ENCODE results near the gene TMEM151B.

TMEM151B gene

GRCh38 chr6:44260451-44261297, 9.6 kb upstream of the TMEM151B start:
- no peak for DNase-seq (ENCODE audit: low read depth)
- in situ Hi-C loops (cut with HindIII; ENCODE audit: low sequenced_read_pairs), result no loop called here
- TF ChIP-seq CTCF (IDR thresholded peaks at IDR 0.05; ENCODE audit: low read depth, low read length, missing control alignments), result no peak
- H3K4me3 ChIP-seq (ENCODE audit: low read depth, low read length), result no peak overlapping the region

- in situ Hi-C loops (cut with HindIII; ENCODE audit: low sequenced_read_pairs), result no loop called here
- no peak overlapping the region for H3K4me3 ChIP-seq (ENCODE audit: low read depth, low read length)
- DNase-seq (ENCODE audit: low read depth), result no peak
- no peak for TF ChIP-seq CTCF (IDR thresholded peaks at IDR 0.05; ENCODE audit: low read depth, low read length, missing control alignments)
Measured at GRCh38 chr6:44261581-44261980, 8.7 kb upstream of the TMEM151B start.

GRCh38 chr6:44262467-44263353, 7.5 kb upstream of the TMEM151B start:
- DNase-seq (ENCODE audit: low read depth), result no peak
- no peak overlapping the region for H3K4me3 ChIP-seq (ENCODE audit: low read depth, low read length)
- in situ Hi-C loops (cut with HindIII; ENCODE audit: low sequenced_read_pairs), result no loop called here
- no peak for TF ChIP-seq CTCF (IDR thresholded peaks at IDR 0.05; ENCODE audit: low read depth, low read length, missing control alignments)

- DNase-seq (ENCODE audit: low read depth), result no peak
Measured at GRCh38 chr6:44263354-44264100, 6.7 kb upstream of the TMEM151B start.

GRCh38 chr6:44264154-44265006, 5.9 kb upstream of the TMEM151B start:
- no peak for TF ChIP-seq CTCF (IDR thresholded peaks at IDR 0.05; ENCODE audit: low read depth, low read length, missing control alignments)
- in situ Hi-C loops (cut with HindIII; ENCODE audit: low sequenced_read_pairs), result no loop called here
- peak overlapping the region; percentile 68 for H3K4me3 ChIP-seq (ENCODE audit: low read depth, low read length)
- no peak for DNase-seq (ENCODE audit: low read depth)

More at GRCh38 chr6:44263354-44264100, 6.7 kb upstream of the TMEM151B start:
- H3K4me3 ChIP-seq (ENCODE audit: low read depth, low read length), result peak overlapping the region; percentile 68
- in situ Hi-C loops (cut with HindIII; ENCODE audit: low sequenced_read_pairs), result no loop called here
- TF ChIP-seq CTCF (IDR thresholded peaks at IDR 0.05; ENCODE audit: low read depth, low read length, missing control alignments), result no peak
